Liver (tissue), 9 donors: Measurements from ENCODE around the gene FOXM1. TPM values are rescaled to one million over a fixed set of nuclear protein-coding genes. Genes with fewer than 3 reads are reported as not detected.
"Not testable (repeated sequence)": the region's sequence is repeated elsewhere in the genome, so short reads cannot be mapped to it uniquely, and the experiment has no call there.

Source experiments
- DNase-seq: peaks from one replicate; pipeline ENCODE4 v3.0.0-alpha.2; 2017; ENCODE audit warnings: low spot score
- H3K27ac ChIP-seq, 2 donors: one replicate each; pipeline ENCODE4 v1.7.0; 2013; ENCODE audit warnings: inconsistent platforms in 2 of 2, low read length in 2 of 2, control low read depth in 1 of 2, low read depth in 1 of 2, mild to moderate bottlenecking in 1 of 2
- H3K27me3 ChIP-seq, 4 donors: one replicate each; pipeline versions ENCODE4 v1.6.1 to v1.7.0; 2013; ENCODE audit warnings: low read length in 3 of 4, inconsistent platforms in 1 of 4, mild to moderate bottlenecking in 1 of 4, moderate library complexity in 1 of 4; ENCODE audit not compliant: control insufficient read depth in 4 of 4, insufficient read depth in 4 of 4
- H3K36me3 ChIP-seq, 4 donors: one replicate each; pipeline versions ENCODE4 v1.6.1 to v1.7.0; 2013; ENCODE audit warnings: low read length in 3 of 4, mild to moderate bottlenecking in 3 of 4, low read depth in 1 of 4, moderate library complexity in 1 of 4; ENCODE audit not compliant: control insufficient read depth in 4 of 4, insufficient read depth in 3 of 4
- H3K4me1 ChIP-seq, 4 donors: one replicate each; pipeline versions ENCODE4 v1.6.1 to v1.7.0; 2013; ENCODE audit warnings: low read length in 3 of 4, mild to moderate bottlenecking in 3 of 4, moderate library complexity in 1 of 4; ENCODE audit not compliant: control insufficient read depth in 4 of 4, insufficient read depth in 4 of 4
- H3K4me3 ChIP-seq, 3 donors: one replicate each; pipeline versions ENCODE4 v1.6.1 to v1.7.0; 2013; ENCODE audit warnings: low read length in 3 of 3, control low read depth in 1 of 3, low read depth in 1 of 3, mild to moderate bottlenecking in 1 of 3
- H3K9ac ChIP-seq, 2 donors: one replicate each; pipeline ENCODE4 v1.7.0; 2013; ENCODE audit warnings: low read length in 2 of 2, mild to moderate bottlenecking in 2 of 2, moderate library complexity in 2 of 2, control low read depth in 1 of 2, low read depth in 1 of 2
- H3K9me3 ChIP-seq, 4 donors: one replicate each; pipeline versions ENCODE4 v1.6.1 to v1.7.0; 2013; ENCODE audit warnings: low read length in 3 of 4; ENCODE audit not compliant: control insufficient read depth in 4 of 4
- ATF3 ChIP-seq: IDR thresholded peaks from 2 replicates; pipeline ENCODE4 v1.6.1; 2016; ENCODE audit warnings: antibody characterized with exemption
- CTCF ChIP-seq: fragments of 150-350 bp; IDR thresholded peaks from 2 replicates; pipeline ENCODE4 v1.5.1; 2017; ENCODE audit warnings: improper control_type of control experiment, low read depth, low read length; ENCODE audit not compliant: missing input control
- EGR1 ChIP-seq, 2 donors: IDR thresholded peaks; 2 replicates each; pipeline ENCODE4 v1.6.1; 2016 to 2018; ENCODE audit warnings: antibody characterized with exemption in 2 of 2, low read depth in 2 of 2
- FOXA2 ChIP-seq: IDR thresholded peaks from 2 replicates; pipeline ENCODE4 v1.6.1; 2016; ENCODE audit warnings: antibody characterized with exemption
- GABPA ChIP-seq, 2 donors: IDR thresholded peaks in 1 of 2; conservative IDR thresholded peaks in 1 of 2; 2 replicates each; pipeline ENCODE4 v1.6.1; 2016; ENCODE audit warnings: antibody characterized with exemption in 2 of 2, mild to moderate bottlenecking in 1 of 2, moderate library complexity in 1 of 2
- HNF4A ChIP-seq, 2 donors: conservative IDR thresholded peaks; 2 replicates each; pipeline ENCODE4 v1.6.1; 2016; ENCODE audit warnings: antibody characterized with exemption in 2 of 2, mild to moderate bottlenecking in 2 of 2
- HNF4G ChIP-seq: IDR thresholded peaks from 2 replicates; pipeline ENCODE4 v1.6.1; 2016; ENCODE audit warnings: antibody characterized with exemption
- JUND ChIP-seq, 2 donors: IDR thresholded peaks; 2 replicates each; pipeline ENCODE4 v1.6.1; 2016; ENCODE audit warnings: antibody characterized with exemption in 2 of 2
- MAX ChIP-seq: IDR thresholded peaks from 2 replicates; pipeline ENCODE4 v1.6.1; 2016; ENCODE audit warnings: antibody characterized with exemption
- NR2F2 ChIP-seq: IDR thresholded peaks from 2 replicates; pipeline ENCODE4 v1.6.1; 2016; ENCODE audit warnings: antibody characterized with exemption
- RAD21 ChIP-seq, 2 donors: IDR thresholded peaks; 2 replicates each; pipeline ENCODE4 v1.6.1; 2016; ENCODE audit warnings: antibody characterized with exemption in 2 of 2, mild to moderate bottlenecking in 2 of 2
- SP1 ChIP-seq: IDR thresholded peaks from 2 replicates; pipeline ENCODE4 v1.6.1; 2018; ENCODE audit warnings: antibody characterized with exemption, mild to moderate bottlenecking
- TAF1 ChIP-seq: conservative IDR thresholded peaks from 2 replicates; pipeline ENCODE4 v1.6.1; 2016; ENCODE audit warnings: antibody characterized with exemption, mild to moderate bottlenecking
- YY1 ChIP-seq: IDR thresholded peaks from 2 replicates; pipeline ENCODE4 v1.6.1; 2016; ENCODE audit warnings: antibody characterized with exemption, mild to moderate bottlenecking
- ZBTB33 ChIP-seq: IDR thresholded peaks from 2 replicates; pipeline ENCODE4 v1.6.1; 2016; ENCODE audit warnings: antibody characterized with exemption
- WGBS: extraction: QIAGEN DNeasy Blood & Tissue Kit; methylation state at CpG from one replicate; pipeline ENCODE4 v1.1.7; 2013; 5-methylcytosine and 5-hydroxymethylcytosine counted together
- polyA plus RNA-seq, 2 donors: library from polyadenylated mRNA; stranded (reverse) in 1 of 2; unstranded in 1 of 2; fragments of 200-250 nt in 1 of 2; fragments of >200 nt in 1 of 2; fragmentation: Nextera tagmentation in 1 of 2; extraction: Ambion mirVana in 1 of 2; gene quantifications; one replicate each; pipeline versions ENCODE4 v1.2.1 to v1.2.3, GENCODE V29; 2013 to 2015
- total RNA-seq, 2 donors: library from RNA; depleted of rRNA; stranded (reverse); fragments of >200 nt; gene quantifications; one replicate each; pipeline ENCODE4 v1.2.3, GENCODE V29; 2014
- donor health status: healthy.
- donor health status: healthy.
- donor health status: healthy.
- donor health status: healthy.
- donor health status: healthy.

The FOXM1 gene
- total and polyA plus RNA-seq, 4 donors = 0.81 to 10.3 (median 4.6) TPM; not detected in 1

- H3K27ac ChIP-seq = no peak overlapping the region
- no peaks in the 10 kb centered on the region for H3K9me3 ChIP-seq
- no peaks in the 10 kb centered on the region for H3K36me3 ChIP-seq
- H3K4me1 ChIP-seq = no peaks in the 10 kb centered on the region
- WGBS = 98% methylated on average over 9 of the region's 9 CpGs
- H3K27me3 ChIP-seq = no peaks in the 10 kb centered on the region
- no peak for TF ChIP-seq ATF3
- TF ChIP-seq HNF4G = no peak
- TF ChIP-seq CTCF = no peak
- TF ChIP-seq TAF1 = no peak
- H3K4me3 ChIP-seq = no peak overlapping the region
- DNase-seq = no peak
- H3K9ac ChIP-seq = no peak overlapping the region
These were observed 12.8 kb downstream of the FOXM1 start for GRCh38 chr12:2864198-2864597.

- H3K36me3 ChIP-seq, H3K4me3 ChIP-seq, H3K9ac ChIP-seq, H3K27ac ChIP-seq, H3K9me3 ChIP-seq, H3K27me3 ChIP-seq, H3K4me1 ChIP-seq, DNase-seq: not testable (repeated sequence)
- 96% methylated on average over 7 of the region's 7 CpGs for WGBS
These were observed 13.6 kb downstream of the FOXM1 start for GRCh38 chr12:2863402-2863801.

- H3K9me3 ChIP-seq = no peaks in the 10 kb centered on the region
- H3K36me3 ChIP-seq = peaks cover 0 to 3% (median under 1%) of the 10 kb centered on the region in 4 donors
- no peak overlapping the region for H3K27ac ChIP-seq
- no peaks in the 10 kb centered on the region for H3K27me3 ChIP-seq
- TF ChIP-seq EGR1 (IDR thresholded peaks at IDR 0.05; ENCODE audit: low read depth in 2 of 2) = no peak
- TF ChIP-seq HNF4A (conservative IDR thresholded peaks at IDR 0.05) = no peak
- no peak for TF ChIP-seq NR2F2
- TF ChIP-seq SP1 = no peak
- TF ChIP-seq JUND (IDR thresholded peaks at IDR 0.05) = no peak
- no peak for TF ChIP-seq GABPA (IDR thresholded peaks at IDR 0.05 in 1 of 2, conservative IDR thresholded peaks at IDR 0.05 in 1 of 2)
- no peak for TF ChIP-seq ZBTB33
- no peak for TF ChIP-seq RAD21 (IDR thresholded peaks at IDR 0.05)
- no peak for TF ChIP-seq TAF1
- TF ChIP-seq YY1 = no peak
- no peak for TF ChIP-seq CTCF
- no peak for TF ChIP-seq MAX
- TF ChIP-seq FOXA2 = no peak
- no peak for TF ChIP-seq ATF3
- no peak for TF ChIP-seq HNF4G
- DNase-seq = no peak
- H3K4me3 ChIP-seq = no peak overlapping the region
- 97% methylated on average over 7 of the region's 7 CpGs for WGBS
- no peaks in the 10 kb centered on the region for H3K4me1 ChIP-seq
- H3K9ac ChIP-seq = no peak overlapping the region
These were observed 14.1 kb downstream of the FOXM1 start for GRCh38 chr12:2862876-2863275.
